ENCODE measurements around the gene BTBD6. TPM values are rescaled to one million over a fixed set of nuclear protein-coding genes. Genes with fewer than 3 reads are reported as not detected.

Gene BTBD6
- total and polyA plus RNA-seq, 9 of the 15 experiments (the other 6 are each of a cell fraction or from before 2014, with no cell fraction given) = not detected

DNA sequence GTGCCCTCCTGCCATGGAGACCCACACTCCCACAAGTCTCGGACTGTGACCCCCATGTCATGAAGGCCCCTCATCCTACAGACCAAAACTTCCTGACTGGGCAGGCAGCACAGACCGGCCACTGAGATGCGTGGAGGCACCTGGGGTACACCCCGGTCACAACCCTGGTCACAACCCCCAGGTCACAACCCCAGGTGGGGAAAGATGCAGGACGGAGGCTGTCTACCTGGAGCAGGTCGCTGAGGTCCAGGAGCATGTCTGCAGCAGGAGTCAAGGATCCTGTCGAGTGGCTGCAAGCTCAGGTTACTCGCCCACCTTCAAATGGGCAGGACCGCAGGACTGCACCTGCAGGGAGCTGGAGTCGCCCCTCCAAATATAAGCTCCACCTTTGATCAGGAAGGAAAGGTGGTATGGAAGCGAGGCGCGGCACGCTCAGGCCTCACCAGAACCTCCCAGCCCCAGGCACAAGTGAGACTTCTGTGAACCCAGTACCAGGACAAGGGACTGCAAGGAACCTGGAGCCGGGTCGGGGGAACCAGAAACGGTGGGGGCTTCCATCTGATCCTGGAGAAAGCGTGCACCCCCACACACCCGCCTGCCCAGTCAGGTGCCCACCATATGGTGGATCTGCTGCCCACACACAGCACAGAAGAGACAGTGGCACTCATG lies 8.1 kb downstream of the BTBD6 start:
- in situ Hi-C loops (cut with MboI) = no loop called here
- ATAC-seq (no peak), FAIRE-seq (no peak), DNase-seq (ENCODE audit: extremely low read depth in 1 of 4, low spot score in 3 of 4) (no peak)
- H3K9me3 ChIP-seq (replicated peaks; ENCODE audit: control insufficient read depth, insufficient read depth, low read depth, low read length) = no peaks in the 10 kb centered on the region
- ChIA-PET CTCF (ENCODE audit: low intra/inter-chr PET ratio) (no interaction called here), POLR2A (no interaction called here)
- H3K27me3 ChIP-seq (ENCODE audit: control insufficient read depth in 2 of 2, insufficient read depth in 2 of 2, low read length in 2 of 2) = no peaks in the 10 kb centered on the region
- no TSS peak for BruUV-seq (replicated peaks)
- H3K4me1 ChIP-seq (replicated peaks in 1 of 2; ENCODE audit: control insufficient read depth in 2 of 2, insufficient read depth in 2 of 2, low read length in 2 of 2) = no peaks in the 10 kb centered on the region
- H3K36me3 ChIP-seq (ENCODE audit: control insufficient read depth, insufficient read depth, low read length) = peaks cover 5% of the 10 kb centered on the region; the same call in 1 of the 3 replicates
- H3K4me2 ChIP-seq (ENCODE audit: insufficient read depth, low read length) = no peak overlapping the region
- intact Hi-C loops (cut with micrococcal nuclease) = no loop called here
- H4K20me1 ChIP-seq (replicated peaks; ENCODE audit: control insufficient read depth, insufficient read depth, low read length) = no peaks in the 10 kb centered on the region
- WGBS (ENCODE audit: insufficient coverage, low coverage, missing lambda C conversion rate) = 89% methylated on average over 10 of the region's 19 CpGs
- TF ChIP-seq RFX5 (IDR thresholded peaks at IDR 0.05; ENCODE audit: low read depth, low read length) (no peak), U2AF2 (optimal IDR thresholded peaks at IDR 0.05; ENCODE audit: low read depth, low read length) (no peak), RCOR1 (IDR thresholded peaks at IDR 0.05; ENCODE audit: borderline replicate concordance in 1 of 2, low read depth in 2 of 2, low read length in 2 of 2) (no peak), ELF1 (tag; IDR thresholded peaks at IDR 0.05) (no peak), NFE2L1 (tag; IDR thresholded peaks at IDR 0.05; ENCODE audit: borderline replicate concordance, low read depth) (no peak), CHCHD3 (CRISPR knock-in tag; IDR thresholded peaks at IDR 0.05) (no peak), MXI1 (IDR thresholded peaks at IDR 0.05; ENCODE audit: low read depth, low read length) (no peak), DACH1 (IDR thresholded peaks at IDR 0.05; ENCODE audit: partially characterized antibody) (no peak), ZFP30 (CRISPR knock-in tag; IDR thresholded peaks at IDR 0.05; ENCODE audit: borderline replicate concordance) (no peak), MEF2A (IDR thresholded peaks at IDR 0.05; ENCODE audit: control insufficient read depth, low read depth, low read length) (no peak), NR2C1 (IDR thresholded peaks at IDR 0.05) (no peak), NR2C1 (tag; IDR thresholded peaks at IDR 0.05) (no peak), CXXC5 (CRISPR knock-in tag; IDR thresholded peaks at IDR 0.05) (no peak), NEUROD1 (IDR thresholded peaks at IDR 0.05; ENCODE audit: borderline replicate concordance, low read depth, low read length, partially characterized antibody) (no peak)
- no peak overlapping the region for H3K4me3 ChIP-seq
- no peak overlapping the region for H2AFZ ChIP-seq (ENCODE audit: low read depth, low read length)
- no peak overlapping the region for H3K27ac ChIP-seq (ENCODE audit: extremely low read depth, low read depth, low read length)
- H3K79me2 ChIP-seq (ENCODE audit: control insufficient read depth, insufficient read depth, low read length) = no peaks in the 10 kb centered on the region
- no peaks in the 10 kb centered on the region for H3K9me1 ChIP-seq (ENCODE audit: control insufficient read depth, insufficient read depth, low read length)
- H3K9ac ChIP-seq (ENCODE audit: insufficient read depth in 1 of 2, low read depth in 2 of 2, low read length in 2 of 2) = no peak overlapping the region
